ENCODE results near the gene EHMT1.

Gene EHMT1

DNA sequence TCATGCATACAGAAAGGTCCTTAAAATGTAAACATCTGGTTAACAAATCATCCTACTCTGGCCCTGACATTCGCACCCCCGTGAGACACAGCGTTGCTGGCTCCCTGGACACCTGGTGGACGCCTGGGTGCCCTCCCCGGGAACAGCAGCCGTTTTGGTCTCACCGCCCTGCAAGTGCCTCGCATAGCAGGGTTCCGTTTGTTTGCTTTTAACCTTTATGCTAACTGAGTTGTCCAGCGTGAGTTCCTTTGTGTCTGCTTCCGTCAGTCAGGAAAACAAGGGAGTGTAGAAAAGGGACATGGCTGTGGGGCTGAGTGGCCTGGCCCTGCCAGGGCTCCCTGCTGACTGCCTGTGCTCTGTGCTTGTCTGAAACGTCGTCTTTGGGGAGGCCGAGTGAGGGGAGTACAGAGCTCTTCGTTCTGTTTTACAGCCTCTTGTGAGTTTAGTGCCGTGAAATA lies 166.9 kb downstream of the EHMT1 start (continued):
- TF ChIP-seq ESRRG (CRISPR knock-in tag; IDR thresholded peaks at IDR 0.05) (no peak), PPARA (CRISPR knock-in tag; IDR thresholded peaks at IDR 0.05; ENCODE audit: borderline replicate concordance) (no peak)

- no peak for ATAC-seq
Measured at GRCh38 chr9:137786511-137786920, 167.7 kb downstream of the EHMT1 start.

DNA sequence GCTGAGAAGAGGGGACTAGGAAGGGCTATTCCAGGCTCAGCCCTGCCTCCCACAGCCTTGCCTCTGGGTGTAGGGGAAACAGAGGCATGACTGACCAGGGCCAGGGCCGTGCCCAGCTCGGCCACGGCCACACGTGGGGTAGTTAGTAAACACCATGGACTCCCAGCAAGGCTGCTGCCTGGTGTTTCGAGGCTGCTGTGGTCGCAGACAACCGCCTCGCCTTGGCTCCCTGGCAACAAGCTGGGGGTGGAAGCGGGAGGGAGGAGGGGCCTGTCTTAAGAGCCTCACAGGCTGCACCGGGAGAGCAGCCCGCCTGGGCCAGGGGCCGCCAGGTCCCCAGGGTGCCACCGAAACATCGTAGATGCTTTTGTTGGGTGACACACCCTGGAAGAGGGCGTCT lies 168.6 kb downstream of the EHMT1 start:
- ATAC-seq, result no peak
- TF ChIP-seq ZNF8 (CRISPR knock-in tag; IDR thresholded peaks at IDR 0.05) (no peak), ZNF70 (CRISPR knock-in tag; IDR thresholded peaks at IDR 0.05) (no peak), ARNTL (CRISPR knock-in tag; IDR thresholded peaks at IDR 0.05; ENCODE audit: borderline replicate concordance, low read depth) (no peak), ESRRG (CRISPR knock-in tag; IDR thresholded peaks at IDR 0.05) (no peak), ZNF565 (CRISPR knock-in tag; conservative IDR thresholded peaks at IDR 0.05; ENCODE audit: low read depth) (no peak), TCF4 (CRISPR knock-in tag; IDR thresholded peaks at IDR 0.05; ENCODE audit: borderline replicate concordance) (no peak), TOX (CRISPR knock-in tag; IDR thresholded peaks at IDR 0.05; ENCODE audit: borderline replicate concordance) (no peak), BACH2 (CRISPR knock-in tag; IDR thresholded peaks at IDR 0.05; ENCODE audit: borderline replicate concordance) (no peak), CREB5 (CRISPR knock-in tag; IDR thresholded peaks at IDR 0.05; ENCODE audit: low read depth) (no peak), OSR1 (CRISPR knock-in tag; IDR thresholded peaks at IDR 0.05) (no peak), RARB (CRISPR knock-in tag; IDR thresholded peaks at IDR 0.05) (no peak), CSDC2 (CRISPR knock-in tag; IDR thresholded peaks at IDR 0.05) (no peak), POU6F1 (CRISPR knock-in tag; IDR thresholded peaks at IDR 0.05; ENCODE audit: borderline replicate concordance, low read depth) (no peak), PPARA (CRISPR knock-in tag; IDR thresholded peaks at IDR 0.05; ENCODE audit: borderline replicate concordance) (no peak), GLIS3 (CRISPR knock-in tag; IDR thresholded peaks at IDR 0.05) (no peak), ISL1 (CRISPR knock-in tag; IDR thresholded peaks at IDR 0.05) (no peak)
- TF ChIP-seq, protein P1, sequence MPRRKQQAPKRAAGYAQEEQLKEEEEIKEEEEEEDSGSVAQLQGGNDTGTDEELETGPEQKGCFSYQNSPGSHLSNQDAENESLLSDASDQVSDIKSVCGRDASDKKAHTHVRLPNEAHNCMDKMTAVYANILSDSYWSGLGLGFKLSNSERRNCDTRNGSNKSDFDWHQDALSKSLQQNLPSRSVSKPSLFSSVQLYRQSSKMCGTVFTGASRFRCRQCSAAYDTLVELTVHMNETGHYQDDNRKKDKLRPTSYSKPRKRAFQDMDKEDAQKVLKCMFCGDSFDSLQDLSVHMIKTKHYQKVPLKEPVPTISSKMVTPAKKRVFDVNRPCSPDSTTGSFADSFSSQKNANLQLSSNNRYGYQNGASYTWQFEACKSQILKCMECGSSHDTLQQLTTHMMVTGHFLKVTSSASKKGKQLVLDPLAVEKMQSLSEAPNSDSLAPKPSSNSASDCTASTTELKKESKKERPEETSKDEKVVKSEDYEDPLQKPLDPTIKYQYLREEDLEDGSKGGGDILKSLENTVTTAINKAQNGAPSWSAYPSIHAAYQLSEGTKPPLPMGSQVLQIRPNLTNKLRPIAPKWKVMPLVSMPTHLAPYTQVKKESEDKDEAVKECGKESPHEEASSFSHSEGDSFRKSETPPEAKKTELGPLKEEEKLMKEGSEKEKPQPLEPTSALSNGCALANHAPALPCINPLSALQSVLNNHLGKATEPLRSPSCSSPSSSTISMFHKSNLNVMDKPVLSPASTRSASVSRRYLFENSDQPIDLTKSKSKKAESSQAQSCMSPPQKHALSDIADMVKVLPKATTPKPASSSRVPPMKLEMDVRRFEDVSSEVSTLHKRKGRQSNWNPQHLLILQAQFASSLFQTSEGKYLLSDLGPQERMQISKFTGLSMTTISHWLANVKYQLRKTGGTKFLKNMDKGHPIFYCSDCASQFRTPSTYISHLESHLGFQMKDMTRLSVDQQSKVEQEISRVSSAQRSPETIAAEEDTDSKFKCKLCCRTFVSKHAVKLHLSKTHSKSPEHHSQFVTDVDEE (CRISPR knock-in tag; IDR thresholded peaks at IDR 0.05), result no peak
- TF ChIP-seq, protein P2, sequence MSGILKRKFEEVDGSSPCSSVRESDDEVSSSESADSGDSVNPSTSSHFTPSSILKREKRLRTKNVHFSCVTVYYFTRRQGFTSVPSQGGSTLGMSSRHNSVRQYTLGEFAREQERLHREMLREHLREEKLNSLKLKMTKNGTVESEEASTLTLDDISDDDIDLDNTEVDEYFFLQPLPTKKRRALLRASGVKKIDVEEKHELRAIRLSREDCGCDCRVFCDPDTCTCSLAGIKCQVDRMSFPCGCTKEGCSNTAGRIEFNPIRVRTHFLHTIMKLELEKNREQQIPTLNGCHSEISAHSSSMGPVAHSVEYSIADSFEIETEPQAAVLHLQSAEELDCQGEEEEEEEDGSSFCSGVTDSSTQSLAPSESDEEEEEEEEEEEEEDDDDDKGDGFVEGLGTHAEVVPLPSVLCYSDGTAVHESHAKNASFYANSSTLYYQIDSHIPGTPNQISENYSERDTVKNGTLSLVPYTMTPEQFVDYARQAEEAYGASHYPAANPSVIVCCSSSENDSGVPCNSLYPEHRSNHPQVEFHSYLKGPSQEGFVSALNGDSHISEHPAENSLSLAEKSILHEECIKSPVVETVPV (CRISPR knock-in tag; IDR thresholded peaks at IDR 0.05), result no peak

More at GRCh38 chr9:137786511-137786920, 167.7 kb downstream of the EHMT1 start:
- no peak for TF ChIP-seq ZFP30 (CRISPR knock-in tag; IDR thresholded peaks at IDR 0.05)
- TF ChIP-seq GLIS3 (CRISPR knock-in tag; IDR thresholded peaks at IDR 0.05), result no peak
- TF ChIP-seq ARNTL (CRISPR knock-in tag; IDR thresholded peaks at IDR 0.05; ENCODE audit: borderline replicate concordance, low read depth), result no peak
- TF ChIP-seq, protein P1 (CRISPR knock-in tag; IDR thresholded peaks at IDR 0.05), result no peak
